ENCODE data around the gene ABHD8.

Gene ABHD8

GRCh38 chr19:17286752-17287151, 16.5 kb downstream of the ABHD8 start:
- no peaks in the 10 kb centered on the region for H3K9me3 ChIP-seq (ENCODE audit: control extremely low read depth in 1 of 5, control insufficient read depth in 4 of 5, insufficient read depth in 2 of 5, low read depth in 1 of 5, low read length in 4 of 5)
- DNase-seq = no peak
- CTCF ChIA-PET = interaction anchor here (0.8 to 17.5 kb wide), 2 partner anchors 22 to 25 kb away, joined by 3 to 183 read pairs; partner anchors contain the start of genes BABAM1, DDA1 and USHBP1
- WGBS (ENCODE audit: insufficient coverage) = 98% methylated on average over 9 of the region's 9 CpGs
- H3K27ac ChIP-seq (ENCODE audit: insufficient read depth in 1 of 2, low read depth in 1 of 2, low read length in 2 of 2, poor library complexity in 1 of 2, severe bottlenecking in 2 of 2) = no peak overlapping the region
- no peaks in the 10 kb centered on the region for H3K27me3 ChIP-seq (replicated peaks in 2 of 5; ENCODE audit: control insufficient read depth in 4 of 5, insufficient read depth in 5 of 5, low read length in 4 of 5)
- POLR2A ChIA-PET = no interaction called here
- peaks cover 0 to 30% (median 9%) of the 10 kb centered on the region in 4 experiments for H3K36me3 ChIP-seq (ENCODE audit: control insufficient read depth in 4 of 4, insufficient read depth in 4 of 4, low read length in 3 of 4)
- peaks cover 0 to 19% (median 12%) of the 10 kb centered on the region in 4 experiments for H3K4me1 ChIP-seq (ENCODE audit: control extremely low read depth in 1 of 4, control insufficient read depth in 4 of 4, insufficient read depth in 4 of 4, low read length in 3 of 4)
- H3K4me3 ChIP-seq (ENCODE audit: control insufficient read depth in 1 of 7, extremely low read depth in 1 of 7, insufficient read depth in 4 of 7, low read depth in 2 of 7, low read length in 6 of 7) = no peak overlapping the region

- Histone ChIP-seq H3K27ac (ENCODE audit: insufficient read depth in 1 of 2, low read depth in 1 of 2, low read length in 2 of 2, poor library complexity in 1 of 2, severe bottlenecking in 2 of 2) (no peak overlapping the region), H3K27me3 (replicated peaks in 2 of 5; ENCODE audit: control insufficient read depth in 4 of 5, insufficient read depth in 5 of 5, low read length in 4 of 5) (no peaks in the 10 kb centered on the region), H3K4me3 (ENCODE audit: control insufficient read depth in 1 of 7, extremely low read depth in 1 of 7, insufficient read depth in 4 of 7, low read depth in 2 of 7, low read length in 6 of 7) (no peak overlapping the region), H3K4me1 (ENCODE audit: control extremely low read depth in 1 of 4, control insufficient read depth in 4 of 4, insufficient read depth in 4 of 4, low read length in 3 of 4) (peaks cover 0 to 24% (median 17%) of the 10 kb centered on the region in 4 experiments), H3K9me3 (ENCODE audit: control extremely low read depth in 1 of 5, control insufficient read depth in 4 of 5, insufficient read depth in 2 of 5, low read depth in 1 of 5, low read length in 4 of 5) (no peaks in the 10 kb centered on the region), H3K36me3 (ENCODE audit: control insufficient read depth in 4 of 4, insufficient read depth in 4 of 4, low read length in 3 of 4) (peaks cover 0 to 30% (median 9%) of the 10 kb centered on the region in 4 experiments)
- no peak for DNase-seq
- ChIA-PET CTCF (interaction anchor here (0.8 to 17.5 kb wide), 2 partner anchors 23 to 25 kb away, joined by 3 to 183 read pairs; partner anchors contain the start of genes BABAM1, DDA1 and USHBP1), POLR2A (no interaction called here)
- 97% methylated on average over 11 of the region's 11 CpGs for WGBS (ENCODE audit: insufficient coverage)
Measured at GRCh38 chr19:17286263-17286662, 17.0 kb downstream of the ABHD8 start.

- Histone ChIP-seq H3K4me3 (ENCODE audit: control insufficient read depth in 1 of 7, extremely low read depth in 1 of 7, insufficient read depth in 4 of 7, low read depth in 2 of 7, low read length in 6 of 7) (no peak overlapping the region), H3K27ac (ENCODE audit: insufficient read depth in 1 of 2, low read depth in 1 of 2, low read length in 2 of 2, poor library complexity in 1 of 2, severe bottlenecking in 2 of 2) (no peak overlapping the region), H3K36me3 (ENCODE audit: control insufficient read depth in 4 of 4, insufficient read depth in 4 of 4, low read length in 3 of 4) (peaks cover 0 to 30% (median 9%) of the 10 kb centered on the region in 4 experiments), H3K9me3 (ENCODE audit: control extremely low read depth in 1 of 5, control insufficient read depth in 4 of 5, insufficient read depth in 2 of 5, low read depth in 1 of 5, low read length in 4 of 5) (no peaks in the 10 kb centered on the region), H3K27me3 (replicated peaks in 2 of 5; ENCODE audit: control insufficient read depth in 4 of 5, insufficient read depth in 5 of 5, low read length in 4 of 5) (no peaks in the 10 kb centered on the region), H3K4me1 (ENCODE audit: control extremely low read depth in 1 of 4, control insufficient read depth in 4 of 4, insufficient read depth in 4 of 4, low read length in 3 of 4) (peaks cover 0 to 25% (median 18%) of the 10 kb centered on the region in 4 experiments)
- WGBS (ENCODE audit: insufficient coverage) = 93% methylated on average over 17 of the region's 18 CpGs
- ChIA-PET POLR2A (no interaction called here), CTCF (interaction anchor here (1.1 to 17.5 kb wide), 2 partner anchors 14 to 24 kb away, joined by 3 to 183 read pairs; partner anchors contain the start of genes BABAM1 and USHBP1)
- no peak for DNase-seq
Measured at GRCh38 chr19:17285415-17286135, 17.6 kb downstream of the ABHD8 start.

- ChIA-PET CTCF (interaction anchor here (0.6 to 17.5 kb wide), 14 partner anchors 8 to 998 kb away, joined by 3 to 183 read pairs (median 5); partner anchors contain the start of genes BABAM1, JUND, OCEL1 and USHBP1), POLR2A (no interaction called here)
- H3K36me3 ChIP-seq (ENCODE audit: control insufficient read depth in 4 of 4, insufficient read depth in 4 of 4, low read length in 3 of 4) = peaks cover 0 to 39% (median 11%) of the 10 kb centered on the region in 4 experiments
- H3K27me3 ChIP-seq (replicated peaks in 2 of 5; ENCODE audit: control insufficient read depth in 4 of 5, insufficient read depth in 5 of 5, low read length in 4 of 5) = no peaks in the 10 kb centered on the region
- peaks cover 0 to 20% (median 18%) of the 10 kb centered on the region in 4 experiments for H3K4me1 ChIP-seq (ENCODE audit: control extremely low read depth in 1 of 4, control insufficient read depth in 4 of 4, insufficient read depth in 4 of 4, low read length in 3 of 4)
- H3K9me3 ChIP-seq (ENCODE audit: control extremely low read depth in 1 of 5, control insufficient read depth in 4 of 5, insufficient read depth in 2 of 5, low read depth in 1 of 5, low read length in 4 of 5) = no peaks in the 10 kb centered on the region
- H3K4me3 ChIP-seq (ENCODE audit: control insufficient read depth in 1 of 7, extremely low read depth in 1 of 7, insufficient read depth in 4 of 7, low read depth in 2 of 7, low read length in 6 of 7) = peak overlapping the region in 1 of 7 experiments; percentile 8
- H3K27ac ChIP-seq (ENCODE audit: insufficient read depth in 1 of 2, low read depth in 1 of 2, low read length in 2 of 2, poor library complexity in 1 of 2, severe bottlenecking in 2 of 2) = no peak overlapping the region
- DNase-seq = no peak
- WGBS (ENCODE audit: insufficient coverage) = 100% methylated on average over 3 of the region's 7 CpGs
Measured at GRCh38 chr19:17283504-17283996, 19.7 kb downstream of the ABHD8 start.

GRCh38 chr19:17282488-17283125, 20.6 kb downstream of the ABHD8 start:
- DNase-seq = peak; percentile 77 to 84 (median 82)
- no peaks in the 10 kb centered on the region for H3K9me3 ChIP-seq (ENCODE audit: control extremely low read depth in 1 of 5, control insufficient read depth in 4 of 5, insufficient read depth in 2 of 5, low read depth in 1 of 5, low read length in 4 of 5)
- peaks cover 0 to 20% (median 18%) of the 10 kb centered on the region in 4 experiments for H3K4me1 ChIP-seq (ENCODE audit: control extremely low read depth in 1 of 4, control insufficient read depth in 4 of 4, insufficient read depth in 4 of 4, low read length in 3 of 4)
- ChIA-PET CTCF (interaction anchor here (0.6 to 17.5 kb wide), 11 partner anchors 9 to 490 kb away, joined by 3 to 183 read pairs (median 10); partner anchors contain the start of genes BABAM1, OCEL1 and USHBP1), POLR2A (no interaction called here)
- H3K27ac ChIP-seq (ENCODE audit: insufficient read depth in 1 of 2, low read depth in 1 of 2, low read length in 2 of 2, poor library complexity in 1 of 2, severe bottlenecking in 2 of 2) = no peak overlapping the region
- 3% methylated on average over 42 of the region's 45 CpGs for WGBS (ENCODE audit: insufficient coverage)
- H3K27me3 ChIP-seq (replicated peaks in 2 of 5; ENCODE audit: control insufficient read depth in 4 of 5, insufficient read depth in 5 of 5, low read length in 4 of 5) = no peaks in the 10 kb centered on the region
- peak overlapping the region; percentile 19 to 74 (median 61) for H3K4me3 ChIP-seq (ENCODE audit: control insufficient read depth in 1 of 7, extremely low read depth in 1 of 7, insufficient read depth in 4 of 7, low read depth in 2 of 7, low read length in 6 of 7)
- peaks cover 0 to 42% (median 13%) of the 10 kb centered on the region in 4 experiments for H3K36me3 ChIP-seq (ENCODE audit: control insufficient read depth in 4 of 4, insufficient read depth in 4 of 4, low read length in 3 of 4)

GRCh38 chr19:17281391-17282304, 21.6 kb downstream of the ABHD8 start, which contains the start of gene ANKLE1:
ANKLE1 (plus strand) TSS chr19:17281901; CDS start chr19:17281921, 20 bp downstream.
- POLR2A ChIA-PET = no interaction called here
- WGBS (ENCODE audit: insufficient coverage) = 6% methylated on average over 66 of the region's 75 CpGs
- H3K4me1 ChIP-seq (ENCODE audit: control extremely low read depth in 1 of 4, control insufficient read depth in 4 of 4, insufficient read depth in 4 of 4, low read length in 3 of 4) = peaks cover 0 to 20% (median 18%) of the 10 kb centered on the region in 4 experiments
- no peaks in the 10 kb centered on the region for H3K9me3 ChIP-seq (ENCODE audit: control extremely low read depth in 1 of 5, control insufficient read depth in 4 of 5, insufficient read depth in 2 of 5, low read depth in 1 of 5, low read length in 4 of 5)
- peaks cover 3 to 49% (median 22%) of the 10 kb centered on the region in 4 experiments for H3K36me3 ChIP-seq (ENCODE audit: control insufficient read depth in 4 of 4, insufficient read depth in 4 of 4, low read length in 3 of 4)
- H3K27ac ChIP-seq (ENCODE audit: insufficient read depth in 1 of 2, low read depth in 1 of 2, low read length in 2 of 2, poor library complexity in 1 of 2, severe bottlenecking in 2 of 2) = no peak within 1 kb of the TSS
- no peaks in the 10 kb centered on the region for H3K27me3 ChIP-seq (replicated peaks in 2 of 5; ENCODE audit: control insufficient read depth in 4 of 5, insufficient read depth in 5 of 5, low read length in 4 of 5)
- DNase-seq = peak in 2 of 3 donors; percentile 72 to 85
- H3K4me3 ChIP-seq (ENCODE audit: control insufficient read depth in 1 of 7, extremely low read depth in 1 of 7, insufficient read depth in 4 of 7, low read depth in 2 of 7, low read length in 6 of 7) = peak within 1 kb of the TSS; percentile 19 to 74 (median 61)
- CTCF ChIA-PET = interaction anchor here (0.6 to 17.5 kb wide), 9 partner anchors 10 to 213 kb away, joined by 3 to 183 read pairs (median 4); partner anchors contain the start of genes BABAM1, OCEL1 and USHBP1
